HCEC 1CT (cell line): Measurements from ENCODE around the gene TMEM203.
A peak's percentile ranks its signal among the peaks of the same experiment; 100 is the strongest.

Source experiments
- DNase-seq: peaks from one replicate; pipeline ENCODE4 v3.0.0-alpha.2; 2017

The TMEM203 gene

DNA sequence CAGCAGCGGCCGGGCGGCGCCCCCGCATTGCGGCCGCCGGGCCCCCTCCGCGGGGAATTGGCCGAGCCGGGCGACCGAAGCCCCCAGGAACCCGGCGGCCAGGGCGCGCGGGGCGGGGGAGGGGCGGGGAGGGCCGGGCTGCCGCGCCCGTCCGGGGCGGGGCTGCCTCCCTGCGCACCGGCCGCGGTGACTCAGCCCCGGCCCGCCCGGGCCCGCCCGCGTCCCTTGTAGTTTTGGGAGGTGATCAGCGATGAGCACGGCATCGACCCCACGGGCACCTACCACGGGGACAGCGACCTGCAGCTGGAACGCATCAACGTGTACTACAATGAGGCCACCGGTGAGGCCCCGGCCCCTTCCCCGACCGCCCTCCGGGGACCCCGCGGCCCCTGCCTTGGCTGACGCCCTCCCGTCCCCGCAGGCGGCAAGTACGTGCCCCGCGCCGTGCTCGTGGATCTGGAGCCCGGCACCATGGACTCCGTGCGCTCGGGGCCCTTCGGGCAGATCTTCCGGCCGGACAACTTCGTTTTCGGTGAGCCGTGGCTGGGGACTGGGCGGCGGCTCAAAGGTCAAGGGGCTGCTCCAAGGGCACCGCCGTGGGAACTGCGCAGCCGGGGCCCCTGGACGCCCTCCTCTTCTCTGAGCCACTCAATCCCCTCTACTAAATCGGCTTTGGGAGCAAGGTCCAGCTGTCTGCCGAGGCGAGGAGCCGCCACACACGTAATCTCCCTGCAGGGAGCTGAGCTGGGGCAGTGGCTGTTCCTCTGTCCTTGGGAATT is 36.2 kb upstream of the TMEM203 start:
- peak; percentile 50 for DNase-seq

DNA sequence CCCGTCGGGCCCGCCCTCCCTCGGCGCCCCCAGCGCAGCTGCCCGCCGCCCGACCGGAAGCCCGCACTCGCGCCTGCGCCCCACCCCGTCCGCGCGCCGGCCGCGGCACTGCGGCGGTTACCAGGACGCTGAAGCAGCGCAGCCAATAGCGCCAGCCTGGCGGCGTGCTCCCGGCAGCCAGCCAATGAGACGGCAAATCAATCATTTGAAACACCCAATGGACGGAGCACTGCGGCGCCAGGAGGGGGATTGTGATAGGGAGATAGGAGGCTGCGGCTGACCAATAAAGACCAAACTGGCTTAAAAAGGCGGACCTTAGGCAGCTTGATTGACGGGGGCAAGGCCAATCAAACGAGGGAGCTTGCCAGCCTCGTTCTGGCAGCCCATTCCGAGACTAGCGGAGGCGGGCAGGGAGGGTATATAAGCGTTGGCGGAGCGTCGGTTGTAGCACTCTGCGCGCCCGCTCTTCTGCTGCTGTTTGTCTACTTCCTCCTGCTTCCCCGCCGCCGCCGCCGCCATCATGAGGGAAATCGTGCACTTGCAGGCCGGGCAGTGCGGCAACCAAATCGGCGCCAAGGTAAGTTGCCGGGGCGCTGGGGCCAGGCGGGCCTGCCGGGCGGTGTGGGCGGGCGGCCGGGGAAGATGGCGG is 35.5 kb upstream of the TMEM203 start, which contains the start of gene TUBB4B:
Gene TUBB4B (plus strand): TSS at position 447 of the 649 bp plus-strand sequence. CDS start 74 bp downstream, at position 521.
- peak; percentile 100 for DNase-seq

DNA sequence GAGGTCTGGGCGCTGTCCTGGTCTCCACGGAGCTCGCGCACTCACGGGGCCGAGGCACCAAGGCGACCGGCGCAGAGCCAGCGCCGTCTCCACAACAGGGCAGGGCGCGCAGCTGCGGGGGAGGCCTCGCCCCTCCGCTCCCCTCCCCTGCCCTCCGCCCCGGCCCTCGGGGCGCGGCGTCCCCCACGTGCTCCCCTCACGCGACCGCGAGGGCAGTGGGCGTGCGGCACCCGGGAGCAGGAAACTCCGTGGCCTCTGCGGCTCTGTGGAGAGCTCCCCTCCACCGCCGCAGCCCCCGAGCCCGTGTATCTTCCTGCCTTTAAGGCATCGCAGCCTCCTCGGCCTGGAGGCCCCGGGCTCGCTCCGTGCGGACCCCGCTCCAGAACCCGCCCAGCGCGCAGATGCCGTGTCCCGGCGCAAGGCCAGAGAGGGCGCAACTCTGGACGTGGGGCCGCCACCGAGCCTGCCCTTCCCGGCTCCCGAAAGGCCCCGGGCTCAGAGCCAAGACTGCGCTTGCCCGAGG is 34.9 kb upstream of the TMEM203 start:
- peak; percentile 51 for DNase-seq

DNA sequence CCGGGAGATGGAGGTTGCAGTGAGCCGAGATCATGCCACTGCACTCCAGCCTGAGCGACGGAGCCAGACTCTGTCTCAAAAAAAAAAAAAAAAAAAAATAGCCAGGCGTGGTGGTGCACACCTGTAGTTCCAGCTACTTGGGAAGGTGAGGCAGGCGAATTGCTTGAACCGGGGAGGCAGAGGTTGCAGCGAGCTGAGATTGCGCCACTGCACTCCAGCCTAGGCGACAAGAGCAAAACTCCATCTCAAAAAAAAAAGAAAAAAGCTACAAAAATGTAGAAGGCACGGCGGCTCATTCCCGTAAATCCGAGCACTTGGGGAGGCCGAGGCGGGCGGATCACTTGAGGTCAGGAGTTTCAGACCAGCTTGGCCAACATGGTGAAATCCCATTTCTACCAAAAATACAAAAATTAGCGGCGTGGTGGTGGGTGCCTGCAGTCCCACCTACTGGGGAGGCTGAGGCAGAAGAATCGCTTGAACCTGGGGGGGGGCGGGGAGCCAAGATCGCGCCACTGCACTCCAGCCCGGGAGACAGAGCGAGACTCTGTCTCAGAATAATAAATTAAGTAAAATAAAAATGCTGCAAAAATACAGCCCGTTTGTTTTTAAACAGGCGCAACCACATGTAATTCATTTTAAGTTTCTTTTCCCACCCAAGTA is 34.2 kb upstream of the TMEM203 start:
- DNase-seq: peak; percentile 7

DNA sequence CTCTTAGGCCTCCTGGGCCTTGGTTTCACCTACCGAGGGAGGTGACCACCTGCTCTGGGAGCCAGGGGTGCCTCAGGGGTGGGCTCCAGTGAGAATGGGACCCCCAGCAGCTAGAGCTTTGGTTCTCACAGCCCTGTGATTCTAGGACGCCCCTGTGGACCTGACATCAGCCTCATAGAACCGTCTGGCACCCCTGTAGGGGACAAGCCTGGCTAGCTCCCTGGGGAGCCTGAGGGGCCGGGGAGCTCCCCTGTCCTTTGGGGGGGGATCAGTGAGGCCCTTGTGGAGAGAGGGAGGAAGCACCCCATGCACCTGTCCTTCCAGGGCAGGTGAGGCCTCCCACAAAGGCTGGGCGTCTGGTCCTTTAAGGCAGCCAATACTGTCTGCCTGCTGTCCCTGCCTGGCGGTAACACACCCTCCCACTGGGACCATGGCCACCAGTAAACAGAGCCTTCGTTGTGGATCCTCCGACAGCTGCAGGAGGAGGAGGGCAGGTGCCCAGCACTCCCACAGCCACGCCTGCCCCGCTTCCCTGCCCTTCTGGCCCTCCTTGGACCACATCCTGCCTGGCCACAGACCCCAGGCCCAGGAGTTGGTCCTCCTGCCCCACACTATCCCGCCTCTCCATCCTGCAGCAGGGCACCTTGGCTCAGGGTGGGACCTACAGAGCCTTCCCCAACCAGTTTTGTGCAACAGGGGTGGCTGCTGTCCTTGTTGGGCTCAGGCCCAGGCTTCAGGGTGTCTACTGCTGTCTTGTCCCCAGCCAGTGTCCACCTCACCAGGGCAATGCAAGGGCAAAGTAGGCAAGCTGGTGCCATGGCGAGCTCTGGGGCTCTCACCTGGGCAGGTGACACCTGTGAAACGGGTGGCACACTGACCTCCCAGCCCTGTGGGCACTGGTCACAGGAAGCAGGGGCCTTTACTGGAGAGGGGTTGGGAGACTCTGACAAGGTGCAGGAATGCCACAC is 32.6 kb upstream of the TMEM203 start:
- DNase-seq: no peak

DNA sequence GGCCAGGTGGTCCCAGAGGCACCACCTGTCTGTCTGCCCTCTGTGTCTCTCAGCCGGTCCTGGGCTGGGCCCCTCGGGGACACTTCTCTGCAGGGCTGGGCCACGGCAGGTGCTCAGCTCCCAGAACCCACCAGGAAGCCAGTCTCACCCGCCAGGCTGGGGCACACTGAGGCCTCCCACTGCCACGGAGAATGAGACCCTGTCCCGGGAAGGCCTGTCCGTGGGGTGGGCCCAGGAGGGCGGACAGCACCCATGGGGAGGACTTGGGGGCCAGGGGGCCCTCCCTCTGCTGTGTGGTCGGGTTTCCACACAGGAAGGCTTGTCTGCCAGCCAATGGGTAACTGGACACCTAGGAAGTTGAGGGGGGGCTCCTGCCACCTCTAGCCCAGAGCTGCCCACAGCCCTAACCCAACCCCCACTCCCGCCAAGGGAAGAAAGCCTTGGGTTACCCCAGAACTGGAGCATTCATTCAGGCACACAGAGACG is 31.5 kb upstream of the TMEM203 start:
- DNase-seq: no peak

DNA sequence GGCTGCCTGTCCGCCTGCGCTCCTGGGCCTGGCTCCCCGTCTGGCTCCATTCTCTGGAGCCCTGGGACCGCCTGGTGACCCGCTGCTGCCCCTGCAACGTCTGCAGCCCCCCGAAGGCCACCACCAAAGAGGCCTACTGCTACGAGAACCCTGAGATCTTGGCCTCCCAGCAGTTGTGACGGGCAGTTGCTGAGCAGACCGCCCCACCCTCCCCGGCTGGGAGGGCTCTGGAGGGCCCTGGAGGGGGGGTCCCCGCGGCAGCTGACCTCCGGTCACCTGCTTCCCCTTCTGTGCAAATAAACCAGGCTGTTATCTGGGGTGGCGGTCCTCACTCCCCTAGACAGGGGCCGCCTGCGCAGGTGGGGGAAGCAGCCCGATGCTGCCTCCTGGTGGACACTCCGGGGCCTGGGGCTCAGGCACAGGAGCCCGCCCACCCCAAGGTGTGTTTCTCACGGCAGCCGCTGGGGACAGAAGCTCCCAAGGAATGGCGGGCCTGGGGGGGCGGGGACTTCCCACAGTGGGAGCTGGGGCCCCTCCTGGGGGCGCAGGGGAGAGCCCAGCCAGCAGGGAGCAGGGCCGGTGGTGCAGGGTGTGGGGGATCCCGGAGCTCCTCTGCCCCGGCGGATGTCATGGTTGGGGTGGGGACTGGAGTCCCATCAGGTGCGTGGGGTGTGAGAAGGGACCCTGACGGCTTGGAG is 30.9 kb upstream of the TMEM203 start:
- peak; percentile 60 for DNase-seq

DNA sequence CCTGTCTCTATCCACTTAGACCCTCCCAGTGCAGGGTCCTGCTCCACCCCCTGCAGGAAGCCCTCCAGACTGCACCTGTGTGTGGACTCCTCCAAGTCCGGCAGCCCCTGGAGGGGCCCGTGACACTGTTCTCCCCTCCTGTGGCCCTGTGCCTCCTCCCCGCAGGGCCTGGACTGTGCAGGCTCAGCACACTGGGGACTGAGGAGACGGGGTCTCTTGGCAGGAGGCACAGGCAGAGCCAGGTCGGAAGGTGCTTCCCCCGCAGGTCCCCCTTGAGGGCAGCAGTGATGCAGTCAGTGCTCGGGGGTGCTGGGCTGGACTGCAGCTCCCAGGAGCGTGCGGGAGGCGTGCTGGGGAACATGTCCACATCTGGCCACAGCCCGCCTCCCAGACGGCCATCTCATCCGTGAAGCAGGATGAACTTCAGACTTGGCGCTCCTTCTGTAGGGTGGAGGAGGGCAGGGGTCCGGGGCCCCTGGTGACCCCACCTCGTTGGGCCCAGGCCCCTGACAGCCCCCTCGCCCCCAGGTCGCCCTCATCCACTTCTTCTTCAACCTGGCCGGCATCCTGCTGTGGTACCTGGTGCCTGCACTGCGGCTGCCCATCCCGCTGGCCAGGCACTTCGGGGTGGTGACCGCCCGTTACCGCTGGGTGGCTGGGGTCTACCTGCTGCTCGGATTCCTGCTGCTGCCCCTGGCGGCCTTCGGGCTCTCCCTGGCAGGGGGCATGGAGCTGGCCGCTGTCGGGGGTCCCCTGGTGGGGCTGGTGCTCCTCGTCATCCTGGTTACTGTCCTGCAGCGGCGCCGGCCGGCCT is 30.2 kb upstream of the TMEM203 start:
- DNase-seq: no peak

DNA sequence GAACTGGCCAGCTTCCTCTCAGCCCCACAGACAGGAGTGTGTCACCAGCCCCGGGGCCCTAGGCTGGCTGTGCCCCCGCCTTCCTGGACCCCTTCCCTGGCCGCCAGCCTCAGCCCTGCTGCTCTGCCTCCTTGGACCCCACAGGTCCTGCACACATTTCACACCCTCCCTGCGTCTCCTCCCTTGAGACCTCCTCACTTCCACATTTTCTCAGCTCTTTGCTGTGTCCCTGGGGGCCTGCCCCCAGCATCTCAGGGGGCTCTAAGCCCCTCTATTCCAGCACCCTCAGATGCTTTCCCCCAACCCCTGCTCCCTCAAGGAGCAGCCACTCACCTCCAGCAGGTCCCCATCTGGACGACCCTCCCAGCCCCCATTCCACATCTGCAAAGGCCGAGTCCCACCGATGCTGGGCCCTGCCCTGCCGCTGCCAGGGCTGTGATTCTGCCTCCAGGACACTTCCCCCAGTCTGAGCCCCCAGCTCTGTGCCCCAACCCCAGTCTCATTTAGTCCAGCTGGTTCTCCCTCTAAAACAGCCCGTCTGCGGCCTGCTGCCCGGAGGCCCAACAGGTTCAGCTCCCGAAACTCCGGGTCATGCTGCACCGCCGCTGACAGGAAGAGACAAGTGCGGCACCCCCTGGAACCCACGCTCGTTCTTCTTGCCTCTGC is 29.4 kb upstream of the TMEM203 start:
- DNase-seq: no peak

DNA sequence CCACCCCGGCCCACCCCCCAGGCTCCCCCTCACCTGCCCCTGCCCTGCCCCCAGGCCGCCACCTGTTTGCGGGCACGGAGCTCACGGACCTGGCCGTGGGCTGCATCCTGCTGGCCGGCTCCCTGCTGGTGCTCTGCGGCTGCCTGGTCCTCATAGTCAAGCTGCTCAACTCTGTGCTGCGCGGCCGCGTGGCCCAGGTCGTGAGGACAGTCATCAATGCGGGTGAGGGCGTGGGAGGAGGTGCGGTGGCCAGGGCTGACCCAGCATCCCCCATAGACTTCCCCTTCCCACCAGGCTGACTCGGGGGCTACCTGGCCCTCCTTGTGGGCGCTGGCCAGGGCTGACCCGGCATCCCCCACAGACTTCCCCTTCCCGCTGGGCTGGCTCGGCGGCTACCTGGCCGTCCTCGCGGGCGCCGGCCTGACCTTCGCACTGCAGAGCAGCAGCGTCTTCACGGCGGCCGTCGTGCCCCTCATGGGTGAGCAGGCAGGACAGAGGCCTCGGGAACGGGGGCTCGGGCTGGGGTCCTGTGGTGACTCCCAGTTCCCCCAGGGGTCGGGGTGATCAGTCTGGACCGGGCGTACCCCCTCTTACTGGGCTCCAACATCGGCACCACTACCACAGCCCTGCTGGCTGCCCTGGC is 28.7 kb upstream of the TMEM203 start:
- no peak for DNase-seq

DNA sequence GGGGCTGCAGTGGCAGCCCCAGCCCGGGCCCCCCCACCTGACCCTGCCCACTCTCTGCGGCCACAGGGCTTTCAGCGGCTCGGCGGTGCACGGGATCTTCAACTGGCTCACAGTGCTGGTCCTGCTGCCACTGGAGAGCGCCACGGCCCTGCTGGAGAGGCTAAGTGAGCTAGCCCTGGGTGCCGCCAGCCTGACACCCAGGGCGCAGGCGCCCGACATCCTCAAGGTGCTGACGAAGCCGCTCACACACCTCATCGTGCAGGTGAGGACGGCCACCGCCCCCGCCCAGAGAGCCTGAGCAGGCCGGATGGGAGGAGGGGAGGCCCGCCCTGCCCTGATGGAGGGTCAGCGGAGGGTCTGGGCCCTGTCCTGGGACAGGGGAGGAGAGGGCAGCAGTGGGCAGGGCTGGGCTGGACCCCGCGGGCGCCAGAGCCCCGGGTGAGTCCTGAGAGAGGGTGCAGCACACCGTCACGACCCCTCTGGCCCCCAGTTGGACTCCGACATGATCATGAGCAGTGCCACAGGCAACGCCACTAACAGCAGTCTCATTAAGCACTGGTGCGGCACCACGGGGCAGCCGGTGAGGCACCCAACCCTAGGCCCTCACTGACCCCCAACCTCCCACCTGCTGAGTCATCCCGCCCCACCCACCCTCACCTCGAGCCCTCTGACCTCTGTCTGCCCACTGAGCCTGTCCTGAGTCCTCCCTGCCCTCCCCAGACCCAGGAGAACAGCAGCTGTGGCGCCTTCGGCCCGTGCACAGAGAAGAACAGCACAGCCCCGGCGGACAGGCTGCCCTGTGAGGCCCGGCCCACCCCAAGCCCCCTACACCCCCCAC is 27.9 kb upstream of the TMEM203 start:
- DNase-seq: no peak

DNA sequence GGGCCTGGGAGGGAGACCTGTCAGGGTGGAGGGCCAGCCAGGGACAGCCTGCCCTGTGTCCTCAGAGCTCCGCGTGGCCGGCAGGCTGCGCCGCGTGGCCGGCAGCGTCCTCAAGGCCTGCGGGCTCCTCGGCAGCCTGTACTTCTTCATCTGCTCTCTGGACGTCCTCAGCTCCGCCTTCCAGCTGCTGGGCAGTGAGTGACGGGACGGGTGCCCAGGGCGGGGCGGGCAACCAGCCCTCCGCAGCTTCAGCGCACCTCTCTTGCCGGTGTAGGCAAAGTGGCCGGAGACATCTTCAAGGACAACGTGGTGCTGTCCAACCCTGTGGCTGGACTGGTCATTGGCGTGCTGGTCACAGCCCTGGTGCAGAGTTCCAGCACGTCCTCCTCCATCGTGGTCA is 27.1 kb upstream of the TMEM203 start:
- DNase-seq: no peak

DNA sequence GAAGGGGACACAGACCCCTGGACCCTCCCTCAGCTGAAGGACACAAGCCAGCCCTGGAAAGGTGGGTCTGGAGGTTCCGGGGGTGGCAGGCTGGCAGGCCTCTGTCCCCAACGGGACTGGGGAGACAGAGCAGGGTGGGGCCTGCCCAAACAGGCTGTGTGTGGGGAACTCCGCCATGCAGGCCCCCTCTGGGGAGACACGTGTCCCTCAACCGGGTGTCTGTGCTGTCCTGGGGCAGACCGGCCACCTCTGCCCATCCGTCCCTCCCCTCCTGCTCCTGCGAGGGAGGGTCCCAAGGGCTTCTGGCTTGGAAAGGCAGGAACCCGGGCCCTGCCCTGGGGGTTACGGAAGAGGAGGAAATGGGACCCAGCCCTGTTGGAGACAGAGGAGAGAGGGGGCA is 26.7 kb upstream of the TMEM203 start:
- DNase-seq: no peak

DNA sequence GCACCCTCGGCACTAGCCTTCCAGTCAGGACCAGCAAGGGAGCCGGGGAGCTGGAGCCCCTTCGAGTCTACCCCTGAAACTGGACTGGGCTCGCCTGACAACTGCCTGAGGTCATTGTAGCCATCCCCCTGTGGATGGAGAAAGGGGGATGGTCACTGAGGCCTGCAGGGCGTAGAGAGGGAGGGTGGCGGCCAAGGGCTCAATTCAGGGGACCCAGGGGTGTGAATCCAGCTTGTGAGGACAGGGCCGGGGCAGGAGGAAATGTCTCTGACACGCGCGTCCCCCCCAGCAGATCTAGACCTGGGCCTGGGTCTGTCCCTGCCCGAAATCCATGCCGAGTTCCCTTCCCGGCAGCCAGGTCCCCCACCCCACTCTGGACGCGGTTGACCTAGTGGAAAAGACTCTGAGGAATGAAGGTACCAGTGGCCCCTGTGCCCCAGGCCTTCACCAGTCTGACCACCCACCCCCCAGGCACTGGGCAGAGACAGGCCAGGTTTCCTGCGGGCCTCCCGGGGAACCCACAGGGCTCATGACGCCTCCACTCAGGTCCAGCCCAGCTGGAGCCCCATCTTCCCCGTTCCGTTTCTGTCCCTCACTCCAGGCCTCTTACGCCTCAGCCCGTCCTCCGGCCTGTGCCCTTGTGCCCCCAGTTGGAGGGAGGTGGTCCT is 26.1 kb upstream of the TMEM203 start:
- no peak for DNase-seq

DNA sequence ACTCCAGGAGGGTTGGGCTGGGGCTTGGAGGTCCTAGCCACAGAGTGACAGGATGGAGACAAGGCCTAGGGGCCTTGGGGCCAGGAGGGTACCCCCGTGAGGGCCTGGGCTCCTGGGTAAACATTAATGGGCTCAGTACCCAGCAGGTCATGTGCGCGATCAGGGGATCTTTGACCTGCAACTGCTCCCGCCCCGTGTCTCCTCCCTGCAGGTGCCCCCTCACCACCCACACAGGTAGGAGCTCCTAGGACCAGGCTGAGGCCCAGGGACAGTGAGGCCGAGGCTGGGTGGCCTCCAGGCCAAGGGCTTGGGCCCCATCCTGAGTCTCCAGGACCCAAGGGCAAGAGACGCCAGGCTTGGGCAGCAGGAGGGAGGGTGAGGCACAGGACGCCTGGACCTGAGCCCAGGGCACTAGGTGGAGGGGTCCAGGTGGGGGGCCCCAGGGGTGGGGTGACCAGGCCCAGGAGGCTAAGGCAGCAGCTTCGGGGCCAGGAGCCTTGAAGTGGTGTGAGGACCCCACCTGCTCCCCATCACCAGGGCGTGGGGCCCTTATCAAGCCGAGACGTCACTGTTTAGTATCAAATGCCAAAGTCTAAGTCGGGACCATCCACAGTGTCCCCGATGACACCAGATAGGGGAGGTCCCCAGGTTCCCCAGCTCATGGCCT is 25.4 kb upstream of the TMEM203 start, which contains the start of gene SLC34A3:
Gene SLC34A3 (plus strand): TSS at position 197 of the 667 bp plus-strand sequence. CDS start 802 bp downstream, outside the sequence.
- DNase-seq: no peak

DNA sequence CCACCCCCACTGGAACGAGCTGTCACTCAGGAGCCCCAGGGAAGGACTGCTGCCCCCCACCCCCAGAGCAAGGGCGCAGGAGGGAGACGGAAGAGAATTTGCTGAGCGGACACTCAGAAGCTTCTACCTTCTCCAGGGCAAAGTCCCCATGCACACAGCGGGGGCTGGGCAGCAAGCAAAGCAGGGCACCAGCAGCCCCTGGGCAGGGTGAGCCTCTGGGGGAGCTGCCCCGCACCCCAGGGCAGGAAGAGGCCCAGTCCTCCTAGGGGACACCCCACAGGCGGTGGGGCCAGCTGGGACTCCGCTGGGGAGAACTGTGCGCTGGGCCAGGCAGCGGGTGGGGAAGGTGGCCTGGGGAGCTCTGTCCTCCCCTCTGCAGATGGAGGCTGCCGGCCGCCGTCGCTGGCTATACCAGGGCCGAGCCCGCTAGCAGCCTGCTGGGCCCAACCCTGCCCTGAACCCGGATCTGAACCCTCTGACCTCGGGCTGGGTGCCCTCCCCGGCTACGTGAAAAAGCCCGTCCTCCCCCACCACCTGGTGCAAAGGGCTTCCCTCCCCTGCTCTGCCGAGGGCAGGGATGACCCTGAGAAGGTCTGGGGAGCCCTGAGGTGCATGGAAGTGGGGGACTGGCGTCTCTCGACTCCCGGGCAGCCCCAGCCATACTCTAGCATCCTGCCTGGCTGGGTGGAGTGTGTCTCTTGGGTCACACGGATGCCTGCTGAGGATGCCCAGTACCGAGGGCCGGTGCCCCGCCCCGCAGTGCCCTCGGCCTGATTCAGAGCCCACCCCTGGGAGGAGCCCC is 24.7 kb upstream of the TMEM203 start:
- no peak for DNase-seq
